ENCODE results near the gene PHACTR2.
"Not testable (repeated sequence)": the region's sequence is repeated elsewhere in the genome, so short reads cannot be mapped to it uniquely, and the experiment has no call there.

DNA sequence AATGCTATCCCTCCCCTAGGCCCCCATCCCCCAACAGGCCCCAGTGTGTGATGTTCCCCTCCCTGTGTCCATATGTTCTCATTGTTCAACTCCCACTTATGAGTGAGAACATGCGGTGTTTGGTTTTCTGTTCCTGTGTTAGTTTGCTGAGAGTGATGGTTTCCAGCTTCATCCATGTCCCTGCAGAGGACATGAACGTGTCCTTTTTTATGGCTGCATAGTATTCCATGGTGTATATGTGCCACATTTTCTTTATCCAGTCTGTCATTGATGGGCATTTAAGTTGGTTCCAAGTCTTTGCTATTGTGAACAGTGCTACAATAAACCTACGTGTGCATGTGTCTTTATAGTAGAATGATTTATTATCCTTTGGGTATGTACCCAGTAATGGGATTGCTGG, 173.9 kb downstream of the PHACTR2 start:
- not testable (repeated sequence) for TF ChIP-seq CTCF, POLR2A (IDR thresholded peaks at IDR 0.05)

Data from gastroesophageal sphincter (tissue), 3 donors.